ENCODE data around the gene GBX2. TPM values are rescaled to one million over a fixed set of nuclear protein-coding genes. Genes with fewer than 3 reads are reported as not detected.

Gene GBX2
- total RNA-seq (not detected), polyA plus RNA-seq (not detected)
- long read RNA-seq, donor 1 = 0 reads
- long read RNA-seq, donor 2 = 0 reads
- long read RNA-seq, donor 3 = 0 reads
- long read RNA-seq, donor 4 = 0 reads
- long read RNA-seq, donor 5 = 0 reads
- long read RNA-seq, donor 6 = 0 reads
- long read RNA-seq, donor 7 = 0 reads
- long read RNA-seq, donor 8 = 0 reads
- long read RNA-seq, donor 9 = 0 reads
- long read RNA-seq, donor 10 = 0 reads

GRCh38 chr2:236168110-236169080 is at the start of gene GBX2:
TSS of gene GBX2 (minus strand) at chr2:236168386. CDS start at chr2:236167971, 415 bp downstream.
- TF ChIP-seq, protein P1, sequence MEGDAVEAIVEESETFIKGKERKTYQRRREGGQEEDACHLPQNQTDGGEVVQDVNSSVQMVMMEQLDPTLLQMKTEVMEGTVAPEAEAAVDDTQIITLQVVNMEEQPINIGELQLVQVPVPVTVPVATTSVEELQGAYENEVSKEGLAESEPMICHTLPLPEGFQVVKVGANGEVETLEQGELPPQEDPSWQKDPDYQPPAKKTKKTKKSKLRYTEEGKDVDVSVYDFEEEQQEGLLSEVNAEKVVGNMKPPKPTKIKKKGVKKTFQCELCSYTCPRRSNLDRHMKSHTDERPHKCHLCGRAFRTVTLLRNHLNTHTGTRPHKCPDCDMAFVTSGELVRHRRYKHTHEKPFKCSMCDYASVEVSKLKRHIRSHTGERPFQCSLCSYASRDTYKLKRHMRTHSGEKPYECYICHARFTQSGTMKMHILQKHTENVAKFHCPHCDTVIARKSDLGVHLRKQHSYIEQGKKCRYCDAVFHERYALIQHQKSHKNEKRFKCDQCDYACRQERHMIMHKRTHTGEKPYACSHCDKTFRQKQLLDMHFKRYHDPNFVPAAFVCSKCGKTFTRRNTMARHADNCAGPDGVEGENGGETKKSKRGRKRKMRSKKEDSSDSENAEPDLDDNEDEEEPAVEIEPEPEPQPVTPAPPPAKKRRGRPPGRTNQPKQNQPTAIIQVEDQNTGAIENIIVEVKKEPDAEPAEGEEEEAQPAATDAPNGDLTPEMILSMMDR (IDR thresholded peaks at IDR 0.05) = no peak
- TF ChIP-seq POLR2A (IDR thresholded peaks at IDR 0.05) = no peak
- peaks cover 13 to 36% of the 10 kb centered on the region in 2 donors for H3K4me1 ChIP-seq (replicated peaks in 1 of 2)
- H3K9me3 ChIP-seq (replicated peaks in 1 of 3) = no peaks in the 10 kb centered on the region
- peak in 1 of 7 donors; percentile 16 for DNase-seq
- no peaks in the 10 kb centered on the region for H3K36me3 ChIP-seq (replicated peaks in 1 of 2)
- peak within 1 kb of the TSS in 1 of 4 donors; percentile 50 for H3K4me3 ChIP-seq
- H3K27me3 ChIP-seq = peaks cover 99% of the 10 kb centered on the region
- intact Hi-C loops (cut with DNase I) = no loop called here
- no peak within 1 kb of the TSS for H3K27ac ChIP-seq
- WGBS, 4 donors = 2 to 4% (median 3%) methylated on average over 12 to 105 of the region's 105 CpGs

DNA sequence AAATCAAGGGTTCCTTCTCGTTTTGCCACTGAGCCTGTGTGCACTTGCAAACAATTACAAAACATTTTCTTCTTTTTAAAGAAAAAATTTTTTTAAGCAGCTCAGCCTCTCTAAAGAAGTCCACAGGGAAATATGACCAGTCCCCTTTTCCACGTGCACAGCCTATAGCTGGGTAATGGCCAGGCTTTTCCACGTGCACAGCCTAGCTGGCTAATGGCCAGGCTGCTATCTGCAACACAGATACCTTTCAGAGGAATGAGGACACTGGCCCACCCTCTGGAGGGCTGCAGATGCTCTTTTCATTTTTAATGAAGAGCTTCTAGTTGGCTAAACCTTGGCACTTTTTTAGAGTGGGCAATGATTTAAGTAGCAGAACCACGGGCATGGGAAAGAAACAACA is 49.7 kb upstream of the GBX2 start:
- TF ChIP-seq, protein P1 (IDR thresholded peaks at IDR 0.05) = no peak
- no peak overlapping the region for H3K4me3 ChIP-seq
- WGBS, 4 donors = 32 to 40% (median 35%) methylated on average over 4 of the region's 4 CpGs
- H3K27ac ChIP-seq = no peak overlapping the region
- intact Hi-C loops (cut with DNase I) = no loop called here
- DNase-seq = no peak
- no peaks in the 10 kb centered on the region for H3K9me3 ChIP-seq (replicated peaks in 1 of 3)
- H3K27me3 ChIP-seq = peaks cover 19% of the 10 kb centered on the region
- no peaks in the 10 kb centered on the region for H3K4me1 ChIP-seq (replicated peaks in 1 of 2)
- no peaks in the 10 kb centered on the region for H3K36me3 ChIP-seq (replicated peaks in 1 of 2)

GRCh38 chr2:236216711-236217110 is 48.5 kb upstream of the GBX2 start:
- H3K9me3 ChIP-seq (replicated peaks in 1 of 3) = no peaks in the 10 kb centered on the region
- no peaks in the 10 kb centered on the region for H3K36me3 ChIP-seq (replicated peaks in 1 of 2)
- no peaks in the 10 kb centered on the region for H3K4me1 ChIP-seq (replicated peaks in 1 of 2)
- intact Hi-C loops (cut with DNase I) = no loop called here
- no peak for DNase-seq
- no peak overlapping the region for H3K27ac ChIP-seq
- no peak for TF ChIP-seq POLR2A (IDR thresholded peaks at IDR 0.05)
- TF ChIP-seq, protein P1 (IDR thresholded peaks at IDR 0.05) = no peak
- no peak overlapping the region for H3K4me3 ChIP-seq
- WGBS, 4 donors = 85 to 92% (median 89%) methylated on average over 5 to 7 of the region's 7 CpGs
- H3K27me3 ChIP-seq = peaks cover 19% of the 10 kb centered on the region

DNA sequence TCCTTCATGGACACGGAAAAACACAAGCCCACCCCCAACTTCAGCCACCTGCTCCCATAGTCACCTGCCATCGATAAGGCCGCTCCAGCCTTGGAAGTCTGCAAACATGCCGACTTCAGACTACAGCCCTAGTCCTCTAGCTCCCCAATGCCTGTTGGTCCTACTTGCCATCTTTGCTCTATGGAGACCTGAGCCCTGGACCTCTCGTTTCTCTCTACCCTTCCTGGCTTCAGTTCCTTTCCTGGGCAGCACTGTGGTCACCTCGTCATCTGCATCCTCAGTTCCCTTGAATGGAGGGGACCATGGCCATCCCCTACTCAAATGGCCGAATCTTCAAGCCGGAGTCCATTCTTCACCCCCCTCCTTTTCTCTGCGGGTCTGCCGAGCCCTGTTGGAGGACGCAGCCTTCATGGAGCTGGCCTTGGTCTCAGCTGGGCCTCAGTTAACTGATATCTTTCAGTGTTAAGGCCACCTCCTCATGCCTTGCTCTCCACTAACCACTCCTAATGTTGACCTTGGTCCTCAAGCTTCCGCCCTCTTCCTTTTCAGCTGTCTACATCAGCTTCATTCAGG is 47.7 kb upstream of the GBX2 start:
- Histone ChIP-seq H3K27ac (no peak overlapping the region), H3K4me3 (no peak overlapping the region), H3K9me3 (replicated peaks in 1 of 3) (no peaks in the 10 kb centered on the region), H3K4me1 (replicated peaks in 1 of 2) (no peaks in the 10 kb centered on the region), H3K36me3 (replicated peaks in 1 of 2) (no peaks in the 10 kb centered on the region), H3K27me3 (peaks cover 19% of the 10 kb centered on the region)
- no peak for TF ChIP-seq POLR2A (IDR thresholded peaks at IDR 0.05)
- TF ChIP-seq, protein P1 (IDR thresholded peaks at IDR 0.05) = no peak
- intact Hi-C loops (cut with DNase I) = no loop called here
- DNase-seq = no peak
- 68 to 79% (median 76%) methylated on average over 12 of the region's 12 CpGs for WGBS, 4 donors
